PC-3 (cell line): ENCODE results near the gene CNKSR3.

Source experiments
- EZH2 ChIP-seq: fragments of 300-600 bp; sonication (generic); IDR thresholded peaks from one replicate; pipeline ENCODE4 v1.6.1; 2017; ENCODE audit warnings: antibody characterized with exemption, mild to moderate bottlenecking, low read length; ENCODE audit not compliant: unreplicated experiment
- TF ChIP-seq, protein P1 (sequence below): fragments of 300-600 bp; sonication (generic); conservative IDR thresholded peaks from 2 replicates; pipeline ENCODE4 v1.5.1; 2017; ENCODE audit warnings: antibody characterized with exemption, low read depth, mild to moderate bottlenecking, low read length

DNA sequence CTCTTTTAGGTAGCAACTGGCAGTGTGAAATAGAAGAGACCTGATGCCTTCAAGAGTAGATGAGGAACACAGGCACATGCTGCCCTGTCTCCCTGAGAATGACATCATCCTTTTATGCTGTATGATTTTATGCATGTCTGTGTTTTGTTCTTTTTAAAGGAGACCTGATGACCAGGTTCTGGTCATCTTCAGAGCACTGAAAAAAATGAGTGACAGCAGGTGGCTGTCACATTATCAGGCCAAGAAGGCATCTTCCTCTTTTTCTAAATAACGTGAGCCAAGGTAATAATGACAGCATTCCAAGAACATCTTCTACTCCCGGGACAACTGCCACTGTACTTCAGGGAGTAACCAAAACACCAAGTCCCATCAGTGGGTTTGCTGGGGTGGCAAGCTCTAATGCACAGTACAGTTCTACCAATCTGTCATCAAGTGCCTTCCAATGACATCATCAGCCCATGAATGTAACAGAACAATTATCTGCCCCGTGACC is 28.9 kb downstream of the CNKSR3 start:
- TF ChIP-seq, protein P1, sequence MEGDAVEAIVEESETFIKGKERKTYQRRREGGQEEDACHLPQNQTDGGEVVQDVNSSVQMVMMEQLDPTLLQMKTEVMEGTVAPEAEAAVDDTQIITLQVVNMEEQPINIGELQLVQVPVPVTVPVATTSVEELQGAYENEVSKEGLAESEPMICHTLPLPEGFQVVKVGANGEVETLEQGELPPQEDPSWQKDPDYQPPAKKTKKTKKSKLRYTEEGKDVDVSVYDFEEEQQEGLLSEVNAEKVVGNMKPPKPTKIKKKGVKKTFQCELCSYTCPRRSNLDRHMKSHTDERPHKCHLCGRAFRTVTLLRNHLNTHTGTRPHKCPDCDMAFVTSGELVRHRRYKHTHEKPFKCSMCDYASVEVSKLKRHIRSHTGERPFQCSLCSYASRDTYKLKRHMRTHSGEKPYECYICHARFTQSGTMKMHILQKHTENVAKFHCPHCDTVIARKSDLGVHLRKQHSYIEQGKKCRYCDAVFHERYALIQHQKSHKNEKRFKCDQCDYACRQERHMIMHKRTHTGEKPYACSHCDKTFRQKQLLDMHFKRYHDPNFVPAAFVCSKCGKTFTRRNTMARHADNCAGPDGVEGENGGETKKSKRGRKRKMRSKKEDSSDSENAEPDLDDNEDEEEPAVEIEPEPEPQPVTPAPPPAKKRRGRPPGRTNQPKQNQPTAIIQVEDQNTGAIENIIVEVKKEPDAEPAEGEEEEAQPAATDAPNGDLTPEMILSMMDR, result no peak
- TF ChIP-seq EZH2, result no peak
